Nephron (organoid): ENCODE results near the gene SORCS2.

Experiments used
- H3K27ac Mint-ChIP-seq, 3 experiments: 2 replicates each; pipeline ENCODE4 v1.8.0; 2020; ENCODE audit warnings: mixed read lengths in 3 of 3, mild to moderate bottlenecking in 2 of 3, moderate library complexity in 1 of 3
- H3K27me3 Mint-ChIP-seq: 2 replicates; pipeline ENCODE4 v1.8.0; 2021; ENCODE audit warnings: low read depth, mild to moderate bottlenecking, moderate library complexity, mixed read lengths
- H3K36me3 Mint-ChIP-seq: 2 replicates; pipeline ENCODE4 v1.8.0; 2020; ENCODE audit warnings: low read depth, mixed read lengths
- H3K4me1 Mint-ChIP-seq: 2 replicates; pipeline ENCODE4 v1.8.0; 2020; ENCODE audit warnings: mixed read lengths
- H3K4me3 Mint-ChIP-seq, 3 experiments: 2 replicates each; pipeline ENCODE4 v1.8.0; 2020; ENCODE audit warnings: mild to moderate bottlenecking in 3 of 3, mixed read lengths in 3 of 3, moderate library complexity in 2 of 3
- H3K9me3 Mint-ChIP-seq: 2 replicates; pipeline ENCODE4 v1.8.0; 2020; ENCODE audit warnings: mixed read lengths
- CTCF ChIP-seq, 3 experiments: fragments of 200-600 bp; sonication (generic); IDR thresholded peaks; one replicate each; pipeline ENCODE4 v1.5.0; 2021; ENCODE audit warnings: antibody characterized with exemption in 3 of 3; ENCODE audit not compliant: unreplicated experiment in 3 of 3

Gene SORCS2

GRCh38 chr4:7289589-7289988 lies 97.3 kb downstream of the SORCS2 start:
- H3K27ac Mint-ChIP-seq = no peak overlapping the region
- no peak overlapping the region for H3K4me3 Mint-ChIP-seq
- peaks cover 35% of the 10 kb centered on the region for H3K27me3 Mint-ChIP-seq
- no peaks in the 10 kb centered on the region for H3K36me3 Mint-ChIP-seq
- H3K9me3 Mint-ChIP-seq = no peaks in the 10 kb centered on the region
- TF ChIP-seq CTCF (IDR thresholded peaks at IDR 0.05; ENCODE audit: unreplicated experiment in 3 of 3) = no peak
- peaks cover 38% of the 10 kb centered on the region for H3K4me1 Mint-ChIP-seq

GRCh38 chr4:7291372-7292114 lies 99.2 kb downstream of the SORCS2 start:
- no peak overlapping the region for H3K4me3 Mint-ChIP-seq
- peaks cover 25% of the 10 kb centered on the region for H3K4me1 Mint-ChIP-seq
- no peaks in the 10 kb centered on the region for H3K9me3 Mint-ChIP-seq
- TF ChIP-seq CTCF (IDR thresholded peaks at IDR 0.05; ENCODE audit: unreplicated experiment in 3 of 3) = no peak
- H3K27ac Mint-ChIP-seq = no peak overlapping the region
- peaks cover 26% of the 10 kb centered on the region for H3K27me3 Mint-ChIP-seq
- H3K36me3 Mint-ChIP-seq = no peaks in the 10 kb centered on the region

- TF ChIP-seq CTCF (IDR thresholded peaks at IDR 0.05; ENCODE audit: unreplicated experiment in 3 of 3) = no peak
- no peaks in the 10 kb centered on the region for H3K36me3 Mint-ChIP-seq
- no peak overlapping the region for H3K4me3 Mint-ChIP-seq
- H3K9me3 Mint-ChIP-seq = no peaks in the 10 kb centered on the region
- H3K4me1 Mint-ChIP-seq = peaks cover 26% of the 10 kb centered on the region
- H3K27ac Mint-ChIP-seq = no peak overlapping the region
- H3K27me3 Mint-ChIP-seq = peaks cover 26% of the 10 kb centered on the region
Observed at GRCh38 chr4:7293703-7294102, 101.4 kb downstream of the SORCS2 start.

DNA sequence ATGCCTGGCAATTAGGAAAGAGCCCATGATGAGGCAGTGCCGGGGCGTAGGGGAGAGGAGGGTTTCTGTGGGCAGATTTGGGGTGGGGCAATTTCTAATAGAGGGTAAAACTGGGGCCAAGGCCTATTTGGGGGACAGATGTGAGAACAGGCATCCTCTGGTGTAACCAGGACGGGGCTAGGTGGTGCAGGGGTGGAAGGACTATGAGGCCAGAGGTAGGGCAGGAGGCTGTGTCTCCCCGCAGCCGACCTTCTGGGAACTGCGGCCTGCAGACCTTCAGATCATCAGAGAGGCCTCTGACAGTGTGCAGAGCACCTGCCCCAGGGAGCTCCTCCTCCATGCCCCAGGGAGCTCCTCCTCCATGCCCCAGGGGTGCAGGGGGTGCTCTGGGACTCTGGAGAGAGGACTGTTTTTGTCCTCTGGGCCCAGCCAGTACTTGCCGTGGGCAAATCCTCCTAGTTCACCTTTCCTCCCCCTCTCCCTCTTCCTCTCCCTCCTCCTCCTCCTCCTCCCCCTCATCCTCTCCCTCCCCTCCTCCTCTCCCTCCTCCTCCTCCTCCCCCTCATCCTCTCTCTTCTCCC lies 101.9 kb downstream of the SORCS2 start:
- no peak for TF ChIP-seq CTCF (IDR thresholded peaks at IDR 0.05; ENCODE audit: unreplicated experiment in 3 of 3)
- H3K27me3 Mint-ChIP-seq = peaks cover 28% of the 10 kb centered on the region
- no peaks in the 10 kb centered on the region for H3K9me3 Mint-ChIP-seq
- H3K4me3 Mint-ChIP-seq = no peak overlapping the region
- no peaks in the 10 kb centered on the region for H3K36me3 Mint-ChIP-seq
- H3K4me1 Mint-ChIP-seq = peaks cover 29% of the 10 kb centered on the region
- no peak overlapping the region for H3K27ac Mint-ChIP-seq

- H3K27me3 Mint-ChIP-seq = peaks cover 36% of the 10 kb centered on the region
- no peak for TF ChIP-seq CTCF (IDR thresholded peaks at IDR 0.05; ENCODE audit: unreplicated experiment in 3 of 3)
- H3K27ac Mint-ChIP-seq = no peak overlapping the region
- no peaks in the 10 kb centered on the region for H3K36me3 Mint-ChIP-seq
- H3K9me3 Mint-ChIP-seq = no peaks in the 10 kb centered on the region
- peaks cover 31% of the 10 kb centered on the region for H3K4me1 Mint-ChIP-seq
- H3K4me3 Mint-ChIP-seq = no peak overlapping the region
Observed at GRCh38 chr4:7295197-7295910, 103.0 kb downstream of the SORCS2 start.
